Measurements from ENCODE around the gene TMEM121B.

DNA sequence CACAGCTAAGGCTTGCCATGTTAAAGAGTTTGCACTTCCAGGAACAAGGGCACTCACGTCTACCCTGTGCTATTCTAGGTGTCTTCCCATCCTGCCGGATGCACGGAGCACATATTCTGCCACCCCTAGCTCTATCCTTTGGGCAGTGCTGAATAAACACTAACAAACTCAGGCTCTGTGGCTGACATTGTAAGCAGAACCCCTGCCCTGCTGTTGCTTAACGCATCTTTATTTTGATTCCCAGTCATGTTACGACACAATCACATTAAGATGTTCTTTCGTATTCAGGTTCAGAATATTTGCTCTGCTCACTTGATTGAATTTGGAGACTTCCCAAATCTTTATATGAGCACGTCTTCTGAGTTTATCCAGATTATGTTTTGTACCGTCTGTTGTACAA lies 41.6 kb upstream of the TMEM121B start:
- TF ChIP-seq POLR2A (IDR thresholded peaks at IDR 0.05; ENCODE audit: low read length) = no peak
- TF ChIP-seq GATA1 (IDR thresholded peaks at IDR 0.05; ENCODE audit: low read depth, low read length) = no peak
